T-helper 2 cell treated with Interferon-gamma antibody and Interleukin-4, amounts not matched to agents 5 μg/mL and 100 μg/mL, for 36 hours (primary cell): Measurements from ENCODE around the gene DAZ1.
"Not testable (repeated sequence)": the region's sequence is repeated elsewhere in the genome, so short reads cannot be mapped to it uniquely, and the experiment has no call there.

Source experiments
- DNase-seq: peaks from one replicate; pipeline ENCODE4 v3.0.0; 2021; ENCODE audit warnings: low spot score
- H3K27ac Mint-ChIP-seq: one replicate; pipeline ENCODE4 v1.8.0; 2021; ENCODE audit warnings: mild to moderate bottlenecking, mixed read lengths
- H3K27me3 Mint-ChIP-seq: one replicate; pipeline ENCODE4 v1.8.0; 2021; ENCODE audit warnings: low read depth, mixed read lengths
- H3K36me3 Mint-ChIP-seq: one replicate; pipeline ENCODE4 v1.8.0; 2021; ENCODE audit warnings: low read depth, mixed read lengths
- H3K4me1 Mint-ChIP-seq: one replicate; pipeline ENCODE4 v1.8.0; 2021; ENCODE audit warnings: low read depth, mixed read lengths
- H3K4me3 Mint-ChIP-seq: one replicate; pipeline ENCODE4 v1.8.0; 2022; ENCODE audit warnings: mild to moderate bottlenecking, moderate library complexity, mixed read lengths
- H3K9me3 Mint-ChIP-seq: one replicate; pipeline ENCODE4 v1.8.0; 2021; ENCODE audit warnings: mixed read lengths

DAZ1 gene, protein sequence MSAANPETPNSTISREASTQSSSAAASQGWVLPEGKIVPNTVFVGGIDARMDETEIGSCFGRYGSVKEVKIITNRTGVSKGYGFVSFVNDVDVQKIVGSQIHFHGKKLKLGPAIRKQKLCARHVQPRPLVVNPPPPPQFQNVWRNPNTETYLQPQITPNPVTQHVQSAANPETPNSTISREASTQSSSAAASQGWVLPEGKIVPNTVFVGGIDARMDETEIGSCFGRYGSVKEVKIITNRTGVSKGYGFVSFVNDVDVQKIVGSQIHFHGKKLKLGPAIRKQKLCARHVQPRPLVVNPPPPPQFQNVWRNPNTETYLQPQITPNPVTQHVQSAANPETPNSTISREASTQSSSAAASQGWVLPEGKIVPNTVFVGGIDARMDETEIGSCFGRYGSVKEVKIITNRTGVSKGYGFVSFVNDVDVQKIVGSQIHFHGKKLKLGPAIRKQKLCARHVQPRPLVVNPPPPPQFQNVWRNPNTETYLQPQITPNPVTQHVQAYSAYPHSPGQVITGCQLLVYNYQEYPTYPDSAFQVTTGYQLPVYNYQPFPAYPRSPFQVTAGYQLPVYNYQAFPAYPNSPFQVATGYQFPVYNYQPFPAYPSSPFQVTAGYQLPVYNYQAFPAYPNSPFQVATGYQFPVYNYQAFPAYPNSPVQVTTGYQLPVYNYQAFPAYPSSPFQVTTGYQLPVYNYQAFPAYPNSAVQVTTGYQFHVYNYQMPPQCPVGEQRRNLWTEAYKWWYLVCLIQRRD

GRCh38 chrY:23198908-23199307 is at the start of gene DAZ1:
TSS of gene DAZ1 (minus strand) at chrY:23199008. CDS start at chrY:23198800, 208 bp downstream.
- not testable (repeated sequence) for H3K36me3 Mint-ChIP-seq, H3K27me3 Mint-ChIP-seq, H3K9me3 Mint-ChIP-seq, H3K27ac Mint-ChIP-seq, DNase-seq, H3K4me3 Mint-ChIP-seq, H3K4me1 Mint-ChIP-seq

GRCh38 chrY:23219233-23219632 is 20.4 kb upstream of the DAZ1 start, which contains the start of gene DAZ2:
TSS of gene DAZ2 (plus strand) at chrY:23219533. CDS start at chrY:23219741, 208 bp downstream.
- H3K27me3 Mint-ChIP-seq, DNase-seq, H3K4me3 Mint-ChIP-seq, H3K9me3 Mint-ChIP-seq, H3K27ac Mint-ChIP-seq, H3K4me1 Mint-ChIP-seq, H3K36me3 Mint-ChIP-seq: not testable (repeated sequence)

DNA sequence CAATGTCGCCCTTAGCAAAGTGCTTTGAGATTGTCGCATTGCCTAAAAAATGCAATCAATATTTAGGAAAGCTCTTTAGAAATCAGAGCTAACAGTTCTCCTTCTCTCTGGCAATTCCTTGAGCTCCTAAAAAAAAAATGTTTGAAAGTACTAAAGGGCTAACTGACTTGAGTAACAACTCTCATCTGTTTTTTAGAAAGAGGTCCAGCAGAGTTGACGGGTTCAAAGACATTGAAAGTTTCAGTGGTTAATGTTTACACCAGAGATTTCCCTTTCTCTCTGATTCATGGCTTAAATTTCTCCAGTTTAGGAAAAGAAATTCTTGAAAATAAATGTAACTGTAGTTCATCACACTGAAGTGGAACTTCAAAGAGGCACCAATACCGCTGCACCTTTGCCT is 11.9 kb upstream of the DAZ1 start:
- H3K27me3 Mint-ChIP-seq, H3K4me3 Mint-ChIP-seq, H3K36me3 Mint-ChIP-seq, H3K4me1 Mint-ChIP-seq, H3K9me3 Mint-ChIP-seq, H3K27ac Mint-ChIP-seq, DNase-seq: not testable (repeated sequence)

DNA sequence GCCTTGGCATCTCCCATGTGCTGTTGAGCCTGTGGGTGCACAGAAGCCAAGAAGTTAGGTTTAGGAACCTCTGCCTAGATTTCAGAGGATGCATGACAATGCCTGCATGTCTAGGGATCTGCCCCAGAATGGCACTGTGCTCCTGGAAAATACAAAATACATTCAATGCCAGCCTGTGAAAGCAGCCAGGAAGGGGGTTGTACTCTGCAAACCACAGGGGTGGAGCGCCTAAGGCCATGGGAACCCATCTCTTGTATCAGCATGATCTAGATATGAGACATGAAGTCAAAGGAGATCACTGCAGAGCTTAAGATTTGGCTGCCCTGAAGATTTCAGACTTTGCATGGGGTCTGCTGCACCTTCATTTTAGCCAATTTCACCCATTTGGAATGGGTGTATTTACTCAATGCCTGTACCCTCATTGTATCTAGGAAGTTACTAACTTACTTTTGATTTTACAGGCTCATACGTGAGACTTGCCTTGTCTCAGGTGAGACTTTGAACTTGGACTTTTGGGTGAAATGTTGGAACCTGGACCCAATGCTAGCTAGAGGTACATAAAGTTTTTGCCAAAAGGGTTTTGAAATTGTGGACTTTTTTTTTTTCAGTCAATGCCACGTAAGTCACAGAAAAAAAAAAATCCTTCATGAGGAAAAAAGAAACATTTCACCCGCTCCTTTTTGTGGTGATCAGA is 11.1 kb upstream of the DAZ1 start:
- DNase-seq, H3K36me3 Mint-ChIP-seq, H3K27ac Mint-ChIP-seq, H3K27me3 Mint-ChIP-seq, H3K4me1 Mint-ChIP-seq, H3K9me3 Mint-ChIP-seq, H3K4me3 Mint-ChIP-seq: not testable (repeated sequence)

- not testable (repeated sequence) for DNase-seq, H3K4me3 Mint-ChIP-seq, H3K36me3 Mint-ChIP-seq, H3K4me1 Mint-ChIP-seq, H3K9me3 Mint-ChIP-seq, H3K27ac Mint-ChIP-seq, H3K27me3 Mint-ChIP-seq
Measured at GRCh38 chrY:23207455-23207854, 8.6 kb upstream of the DAZ1 start.
